ENCODE measurements around the gene SMIM28.

GRCh38 chr6:138334963-138335362 lies 42.7 kb upstream of the SMIM28 start:
- TF ChIP-seq CTCF (IDR thresholded peaks at IDR 0.05) (no peak), TCF7L2 (IDR thresholded peaks at IDR 0.05; ENCODE audit: low read depth, low read length) (no peak), POLR2AphosphoS5 (IDR thresholded peaks at IDR 0.05; ENCODE audit: low read depth, low read length) (no peak)

All from Panc1 (cell line).